ENCODE data around the gene NPTN.
"Not testable (repeated sequence)": the region's sequence is repeated elsewhere in the genome, so short reads cannot be mapped to it uniquely, and the experiment has no call there.

NPTN gene

GRCh38 chr15:73570355-73571032 lies 62.7 kb downstream of the NPTN start:
- DNase-seq (ENCODE audit: low read depth in 2 of 2): no peak

GRCh38 chr15:73569361-73569760 lies 63.8 kb downstream of the NPTN start:
- no peak for DNase-seq (ENCODE audit: low read depth in 2 of 2)

DNA sequence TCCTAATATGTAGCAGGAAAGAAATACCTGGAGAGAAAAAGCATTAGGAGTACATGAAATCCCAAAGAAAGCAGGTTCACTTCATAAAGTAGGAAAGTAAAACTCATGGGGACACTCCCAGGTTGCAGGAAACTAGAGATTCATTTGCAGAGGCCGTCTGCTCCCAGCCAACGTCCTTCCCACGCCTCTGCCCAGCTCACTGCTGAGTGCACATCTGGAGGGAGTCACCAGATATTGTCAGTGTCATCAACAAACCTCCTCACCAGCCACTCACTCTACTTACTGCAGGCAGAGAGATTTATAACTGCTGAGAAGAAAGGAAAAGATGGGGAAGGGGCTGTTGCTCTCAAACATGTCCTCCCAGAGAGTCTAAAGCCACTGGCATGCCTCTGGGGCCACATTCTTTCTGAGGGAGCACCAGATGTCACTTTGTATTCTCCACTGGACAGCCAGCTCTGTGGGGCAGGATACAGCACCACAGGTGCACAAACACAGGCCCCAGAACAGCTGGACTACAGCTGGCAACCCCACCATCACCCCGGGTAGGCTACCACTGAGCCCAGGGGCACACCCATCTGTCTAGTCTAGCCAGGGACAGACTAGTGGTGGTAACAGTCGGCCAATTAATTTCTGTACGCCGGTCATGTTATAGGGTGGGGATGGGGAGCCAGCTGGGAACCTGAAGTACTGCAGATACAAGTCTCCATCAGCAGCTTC lies 64.5 kb downstream of the NPTN start:
- DNase-seq (ENCODE audit: low read depth in 2 of 2): no peak

DNA sequence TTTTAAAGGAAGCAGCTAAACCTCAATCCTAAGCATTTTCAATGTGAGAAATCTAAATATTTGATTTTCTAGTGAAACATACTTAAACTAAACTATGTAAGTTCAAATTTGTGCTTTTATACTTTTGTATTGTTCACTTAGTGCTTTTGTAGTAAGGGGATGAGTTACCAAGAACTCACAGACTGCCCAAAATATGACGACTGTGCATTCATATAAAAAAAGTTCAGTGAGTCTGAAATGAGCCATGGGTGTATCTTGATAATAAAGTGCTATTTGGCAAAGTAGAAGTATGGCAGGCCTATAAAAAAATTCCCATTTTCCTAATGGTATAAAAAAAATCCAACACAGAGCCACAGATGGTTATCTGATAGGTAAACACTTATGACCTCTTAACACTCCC lies 66.2 kb downstream of the NPTN start:
- no peak for DNase-seq (ENCODE audit: low read depth in 2 of 2)

DNA sequence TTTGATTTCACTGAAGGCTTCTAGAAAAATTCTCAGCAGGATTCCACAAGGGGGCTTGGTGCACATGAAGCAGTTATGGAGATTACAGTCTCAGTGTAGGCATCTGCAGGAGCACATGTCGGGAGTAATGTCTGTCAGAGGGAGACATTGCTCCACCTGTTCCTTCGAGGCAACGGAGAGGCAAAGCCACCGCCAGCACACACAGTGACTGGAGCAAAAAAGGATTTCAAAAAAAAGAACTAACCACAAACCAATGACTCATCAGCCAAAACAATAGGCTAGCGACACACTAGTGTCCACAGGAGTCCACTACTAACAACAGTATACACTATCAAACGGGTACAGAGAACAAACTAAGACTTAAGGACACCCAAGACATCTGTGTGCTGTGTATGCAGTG lies 68.9 kb downstream of the NPTN start:
- no peak for DNase-seq (ENCODE audit: low read depth in 2 of 2)

- peak; percentile 61 to 68 for DNase-seq (ENCODE audit: low read depth in 2 of 2)
Measured at GRCh38 chr15:73560501-73561117, 72.6 kb downstream of the NPTN start.

DNA sequence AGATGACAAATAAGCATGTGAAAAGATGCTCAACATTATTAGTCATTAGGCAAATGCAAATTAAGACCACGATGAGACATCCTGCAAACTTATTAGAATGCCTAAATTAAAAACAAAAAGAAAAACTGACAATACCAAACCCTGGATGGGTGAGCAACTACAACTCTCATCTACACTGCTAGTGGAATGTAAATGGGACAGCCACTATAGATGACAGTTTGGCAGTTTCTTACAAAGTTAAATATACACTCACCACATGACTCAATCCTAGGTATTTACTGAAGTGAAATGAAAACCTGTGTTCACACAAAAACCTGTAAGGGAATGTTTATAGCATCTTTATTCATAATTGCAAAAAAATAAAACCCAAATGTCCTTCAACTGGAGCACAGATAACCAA lies 74.7 kb downstream of the NPTN start:
- DNase-seq (ENCODE audit: low read depth in 2 of 2): no peak

GRCh38 chr15:73555080-73555479 lies 78.1 kb downstream of the NPTN start:
- no peak for DNase-seq (ENCODE audit: low read depth in 2 of 2)

DNA sequence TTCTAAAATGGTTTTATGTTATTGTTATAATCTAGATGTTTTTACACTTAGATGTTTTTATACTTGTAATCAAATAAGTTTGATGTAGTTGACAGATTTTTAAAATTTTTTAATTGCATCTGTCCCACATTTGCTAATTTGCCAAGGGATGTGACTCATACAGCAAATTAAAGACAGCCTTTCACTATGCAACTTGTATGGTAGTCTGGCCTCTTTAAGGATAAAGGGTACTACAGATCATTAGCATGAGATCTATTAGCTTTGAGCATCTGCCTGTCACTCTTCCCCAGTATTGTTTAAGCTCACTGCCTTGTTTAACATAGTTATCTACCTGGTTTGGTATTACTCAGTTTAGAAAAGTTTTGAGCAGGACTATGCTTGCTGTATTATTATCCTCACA lies 83.0 kb downstream of the NPTN start:
- DNase-seq (ENCODE audit: low read depth in 2 of 2): peak in 1 of 2 experiments; percentile 7

GRCh38 chr15:73548925-73549324 lies 84.3 kb downstream of the NPTN start:
- DNase-seq (ENCODE audit: low read depth in 2 of 2): not testable (repeated sequence)

- no peak for DNase-seq (ENCODE audit: low read depth in 2 of 2)
Measured at GRCh38 chr15:73541479-73541878, 91.7 kb downstream of the NPTN start.

GRCh38 chr15:73540161-73540560 lies 93.0 kb downstream of the NPTN start:
- no peak for DNase-seq (ENCODE audit: low read depth in 2 of 2)

DNA sequence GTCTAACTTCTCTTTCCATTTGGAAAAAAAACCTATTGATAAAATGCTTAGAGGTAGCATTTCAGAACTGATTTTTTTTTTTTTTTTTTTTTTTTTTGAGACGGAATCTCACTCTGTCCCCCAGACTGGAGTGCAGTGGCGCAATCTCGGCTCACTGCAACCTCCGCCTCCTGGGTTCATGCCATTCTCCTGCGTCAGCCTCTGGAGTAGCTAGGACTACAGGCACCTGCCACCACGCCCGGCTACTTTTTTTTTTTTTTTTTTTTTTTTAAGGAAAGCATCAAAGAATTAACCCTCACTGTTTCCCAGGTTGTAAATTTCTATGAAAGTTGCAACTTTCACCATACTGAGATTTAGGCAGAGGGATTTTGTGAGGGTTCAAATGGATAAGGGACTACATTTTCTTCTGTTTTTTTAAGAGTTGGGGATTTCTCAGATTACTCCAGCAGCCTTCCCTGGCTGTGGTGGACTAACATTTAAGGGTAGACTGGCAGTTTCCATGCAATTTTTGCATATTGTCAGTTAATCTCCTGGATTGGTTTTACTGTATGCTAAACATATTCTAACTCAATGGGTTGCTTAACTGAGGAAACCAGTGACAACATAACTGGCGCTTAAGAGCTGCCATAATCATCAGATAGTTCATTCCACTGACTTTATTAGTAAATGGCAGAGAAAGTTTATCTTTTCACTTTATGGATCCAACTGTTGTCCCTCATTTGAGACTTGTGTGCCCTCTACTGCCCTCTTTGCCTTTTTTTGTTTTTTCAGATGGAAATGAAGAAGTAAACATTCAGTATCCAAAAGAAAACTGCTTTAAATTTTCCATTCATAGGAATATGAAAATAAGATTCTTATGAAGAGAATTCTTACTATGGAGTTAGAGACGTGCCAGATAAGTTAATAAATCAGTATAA lies 93.7 kb downstream of the NPTN start:
- DNase-seq (ENCODE audit: low read depth in 2 of 2): no peak

DNA sequence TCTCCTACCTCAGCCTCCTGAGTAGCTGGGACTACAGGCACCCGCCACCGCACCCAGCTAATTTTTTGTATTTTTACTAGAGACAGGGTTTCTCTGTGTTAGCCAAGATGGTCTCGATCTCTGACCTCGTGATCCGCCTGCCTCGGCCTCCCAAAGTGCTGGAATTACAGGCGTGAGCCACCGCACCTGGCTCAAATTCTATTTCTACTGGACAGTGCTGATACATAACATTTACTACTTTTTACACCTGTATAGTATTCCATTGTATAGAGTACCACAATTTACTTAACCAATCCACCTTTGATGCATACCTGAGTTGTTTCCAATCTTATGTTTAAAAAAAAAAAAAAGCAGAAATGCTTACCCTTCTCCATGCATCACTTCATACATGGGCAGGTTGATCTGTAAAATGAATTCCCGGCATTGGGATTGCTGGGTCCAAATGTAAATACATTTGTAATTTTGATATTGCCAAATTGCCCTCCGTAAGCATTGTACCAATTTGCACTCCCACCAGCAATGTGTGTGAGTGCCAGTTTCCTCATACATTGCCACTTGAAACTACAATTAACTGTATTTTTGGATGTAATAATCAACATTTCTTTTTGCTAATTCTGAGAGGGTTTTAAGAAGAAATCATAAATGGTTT lies 94.5 kb downstream of the NPTN start:
- no peak for DNase-seq (ENCODE audit: low read depth in 2 of 2)

DNA sequence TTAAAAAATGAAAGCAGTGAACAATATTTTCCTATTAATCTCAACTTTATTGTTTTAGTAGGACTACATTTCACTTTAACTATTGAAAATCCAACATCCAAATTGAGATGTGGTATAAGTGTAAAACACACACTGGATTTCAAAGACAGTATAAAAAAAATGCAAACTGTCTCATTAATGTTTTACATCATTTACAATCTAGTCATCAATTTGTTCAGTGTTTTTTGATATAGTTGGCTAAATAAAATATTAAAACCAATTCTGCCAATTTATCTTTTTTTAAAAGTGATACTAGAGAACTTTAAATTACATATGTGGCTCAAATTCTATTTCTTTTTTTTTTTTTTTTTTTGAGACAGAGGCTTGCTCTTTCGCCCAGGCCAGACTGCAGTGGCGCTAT lies 95.1 kb downstream of the NPTN start:
- DNase-seq (ENCODE audit: low read depth in 2 of 2): no peak

DNA sequence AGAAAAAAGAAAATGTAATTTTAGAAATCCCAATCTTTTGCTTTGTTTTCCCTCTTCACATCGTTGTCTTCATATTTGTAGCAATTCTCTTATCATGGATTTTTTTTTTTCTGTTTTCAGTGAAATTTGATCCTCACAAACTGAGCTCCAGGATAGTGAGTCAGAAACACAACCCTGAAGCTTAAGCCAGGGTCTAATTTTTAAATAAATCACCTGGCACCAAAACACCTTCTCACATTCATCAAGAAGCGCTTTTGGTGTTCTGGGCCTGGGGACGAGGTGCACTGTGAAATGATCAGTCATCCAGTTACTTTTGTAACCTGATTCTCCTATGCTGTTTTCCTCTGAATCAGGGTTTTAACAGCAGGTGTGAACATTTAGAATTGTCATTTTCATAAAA lies 102.5 kb downstream of the NPTN start:
- DNase-seq (ENCODE audit: low read depth in 2 of 2): no peak

DNA sequence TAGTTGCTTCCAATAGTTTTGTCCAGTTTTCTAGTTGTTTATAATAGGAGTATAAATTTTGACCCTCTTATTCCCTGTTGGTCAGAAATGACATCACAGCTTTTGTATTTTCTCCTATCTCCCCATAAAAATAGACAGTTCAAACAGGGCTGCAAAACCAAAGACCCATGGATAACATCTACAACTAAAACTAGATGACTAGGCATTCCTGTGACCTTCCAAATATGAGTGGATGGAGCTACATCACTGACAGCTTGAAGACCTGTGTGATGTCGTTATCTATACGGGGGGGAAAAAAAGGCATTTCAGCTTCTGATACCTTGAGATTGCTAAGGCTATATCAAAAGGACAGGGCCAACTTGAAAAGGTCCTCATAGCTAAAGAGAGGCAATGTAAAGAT lies 105.6 kb downstream of the NPTN start:
- DNase-seq (ENCODE audit: low read depth in 2 of 2): no peak

- DNase-seq (ENCODE audit: low read depth in 2 of 2): no peak
Measured at GRCh38 chr15:73524919-73525318, 108.3 kb downstream of the NPTN start.

DNA sequence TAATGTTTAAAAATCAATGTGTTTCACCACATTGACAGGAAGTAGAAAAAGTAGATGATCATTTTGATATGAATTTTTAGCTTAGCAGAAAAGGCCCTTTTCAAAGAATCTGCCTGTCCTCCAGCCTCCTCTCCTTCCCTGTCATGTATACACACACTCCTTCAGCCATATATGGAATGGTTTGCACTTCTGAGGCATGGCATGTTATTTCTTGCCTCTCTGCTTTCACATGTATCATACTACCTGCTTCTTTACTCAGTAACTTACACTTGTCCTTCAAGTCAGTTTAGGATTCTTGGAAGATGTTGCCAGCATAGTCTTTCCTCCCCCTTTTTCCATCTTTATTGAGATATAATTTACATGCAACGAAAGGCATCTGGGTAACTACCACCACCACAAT lies 111.2 kb downstream of the NPTN start:
- DNase-seq (ENCODE audit: low read depth in 2 of 2): no peak

GRCh38 chr15:73518876-73519733 lies 114.1 kb downstream of the NPTN start:
- no peak for DNase-seq (ENCODE audit: low read depth in 2 of 2)

Data from fibroblast of skin of left quadriceps (primary cell).